Neural progenitor cell (in vitro differentiated cells): Measurements from ENCODE around the gene CRB3. TPM values are rescaled to one million over a fixed set of nuclear protein-coding genes. Genes with fewer than 3 reads are reported as not detected.

Source experiments
- DNase-seq: peaks from one replicate; pipeline ENCODE4 v3.0.0-alpha.2; 2016; ENCODE audit warnings: low spot score
- H2AFZ ChIP-seq: fragments of 200-600 bp; sonication (generic); replicated peaks from 2 replicates; pipeline ENCODE4 v1.6.1; 2016; ENCODE audit warnings: antibody characterized with exemption
- H3F3A ChIP-seq: fragments of 200-600 bp; sonication (generic); 2 replicates; pipeline ENCODE4 v1.6.1; 2016; ENCODE audit warnings: antibody characterized with exemption, low read depth
- H3K27ac ChIP-seq: fragments of 200-600 bp; sonication (generic); 2 replicates; pipeline ENCODE4 v1.5.1; 2016; ENCODE audit warnings: mild to moderate bottlenecking
- H3K27me3 ChIP-seq: fragments of 200-600 bp; sonication (generic); 2 replicates; pipeline ENCODE4 v1.6.1; 2016; ENCODE audit warnings: mild to moderate bottlenecking, moderate library complexity
- H3K36me3 ChIP-seq: fragments of 200-600 bp; sonication (generic); 2 replicates; pipeline ENCODE4 v1.5.1; 2016
- H3K4me1 ChIP-seq: fragments of 200-600 bp; sonication (generic); 2 replicates; pipeline ENCODE4 v1.6.1; 2016; ENCODE audit warnings: mixed run types
- H3K4me2 ChIP-seq: fragments of 200-600 bp; sonication (generic); 2 replicates; pipeline ENCODE4 v1.6.1; 2016
- H3K4me3 ChIP-seq: fragments of 200-600 bp; sonication (generic); 2 replicates; pipeline ENCODE4 v1.5.1; 2016
- H3K79me2 ChIP-seq: fragments of 200-600 bp; sonication (generic); 2 replicates; pipeline ENCODE4 v1.6.1; 2016; ENCODE audit warnings: low read depth
- H3K9ac ChIP-seq: fragments of 200-600 bp; sonication (generic); 2 replicates; pipeline ENCODE4 v1.6.1; 2016
- H3K9me3 ChIP-seq: fragments of 200-600 bp; sonication (generic); 2 replicates; pipeline ENCODE4 v1.5.1; 2016; ENCODE audit warnings: low read depth
- H4K20me1 ChIP-seq: fragments of 200-600 bp; sonication (generic); 2 replicates; pipeline ENCODE4 v1.6.1; 2016; ENCODE audit warnings: low read depth
- H3K27ac Mint-ChIP-seq: 3 replicates; pipeline ENCODE4 v1.8.0; 2021; ENCODE audit warnings: mixed read lengths
- H3K27me3 Mint-ChIP-seq: 2 replicates; pipeline ENCODE4 v1.8.0; 2022; ENCODE audit warnings: low read depth, mild to moderate bottlenecking, inconsistent platforms, moderate library complexity, mixed read lengths; ENCODE audit not compliant: insufficient read depth
- H3K36me3 Mint-ChIP-seq: 3 replicates; pipeline ENCODE4 v1.8.0; 2021; ENCODE audit warnings: mixed read lengths
- H3K4me1 Mint-ChIP-seq: 3 replicates; pipeline ENCODE4 v1.8.0; 2021; ENCODE audit warnings: mixed read lengths
- H3K4me3 Mint-ChIP-seq: 3 replicates; pipeline ENCODE4 v1.8.0; 2021; ENCODE audit warnings: mild to moderate bottlenecking, moderate library complexity, mixed read lengths
- H3K9me3 Mint-ChIP-seq: 3 replicates; pipeline ENCODE4 v1.8.0; 2020; ENCODE audit warnings: mixed read lengths
- EZH2 ChIP-seq: fragments of 200-600 bp; sonication (generic); IDR thresholded peaks from 2 replicates; pipeline ENCODE4 v1.6.1; 2017; ENCODE audit warnings: antibody characterized with exemption, mild to moderate bottlenecking, moderate library complexity
- EZH2phosphoT487 ChIP-seq: fragments of 200-600 bp; sonication (generic); IDR thresholded peaks from 2 replicates; pipeline ENCODE4 v1.6.1; 2017; ENCODE audit warnings: antibody characterized with exemption
- total RNA-seq: library from RNA; depleted of rRNA; stranded (reverse); fragments of >200 nt; gene quantifications from 2 replicates; pipeline ENCODE4 v1.2.3, GENCODE V29; 2015; ENCODE audit warnings: low replicate concordance
- TF ChIP-seq, protein P1 (sequence below): fragments of 200-600 bp; sonication (generic); IDR thresholded peaks from 2 replicates; pipeline ENCODE4 v1.5.1; 2017; ENCODE audit warnings: antibody characterized with exemption, mild to moderate bottlenecking

The CRB3 gene
- total RNA-seq, 1 donor from 2014 or later: 1.3 TPM

- H3K27ac ChIP-seq: no peak overlapping the region
- H3K36me3 Mint-ChIP-seq: peaks cover 16% of the 10 kb centered on the region
These were observed 42.7 kb upstream of the CRB3 start for GRCh38 chr19:6421075-6422014.

DNA sequence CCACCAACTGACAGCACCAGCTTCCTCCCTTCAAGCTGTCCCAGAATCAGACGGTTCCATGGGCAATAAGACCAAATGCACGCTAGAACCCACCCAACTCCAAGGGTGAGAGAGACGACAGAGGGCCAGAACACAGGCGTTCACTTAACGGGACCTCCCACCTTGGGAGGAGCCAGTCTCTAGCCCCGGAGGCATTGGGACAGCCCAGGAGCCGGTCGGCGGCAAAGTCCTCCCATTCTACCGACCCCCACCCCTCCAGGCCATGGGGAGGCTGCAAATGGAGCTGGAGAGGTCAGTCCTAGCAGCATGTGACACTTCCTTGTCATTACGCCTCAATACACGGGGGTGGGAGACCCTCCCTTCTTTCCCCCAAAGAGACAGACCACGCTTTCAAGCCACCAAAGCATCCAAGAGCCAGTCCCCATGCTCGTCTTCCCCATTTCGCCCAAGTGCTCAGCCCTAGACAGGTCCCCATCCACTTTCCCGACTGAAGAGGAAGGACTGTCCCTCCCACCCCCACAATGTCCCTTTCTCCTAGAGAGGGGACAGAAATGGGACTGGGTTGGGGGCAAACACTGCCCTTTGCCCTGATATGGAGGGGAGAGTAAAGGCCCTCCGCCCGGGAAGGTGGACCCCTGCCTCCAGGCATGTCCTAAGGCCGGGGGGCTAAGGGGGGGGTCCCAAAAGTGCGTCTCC is 40.4 kb upstream of the CRB3 start:
- peak overlapping the region; percentile 96 for H3K4me3 Mint-ChIP-seq
- no peak for TF ChIP-seq EZH2phosphoT487
- TF ChIP-seq, protein P1, sequence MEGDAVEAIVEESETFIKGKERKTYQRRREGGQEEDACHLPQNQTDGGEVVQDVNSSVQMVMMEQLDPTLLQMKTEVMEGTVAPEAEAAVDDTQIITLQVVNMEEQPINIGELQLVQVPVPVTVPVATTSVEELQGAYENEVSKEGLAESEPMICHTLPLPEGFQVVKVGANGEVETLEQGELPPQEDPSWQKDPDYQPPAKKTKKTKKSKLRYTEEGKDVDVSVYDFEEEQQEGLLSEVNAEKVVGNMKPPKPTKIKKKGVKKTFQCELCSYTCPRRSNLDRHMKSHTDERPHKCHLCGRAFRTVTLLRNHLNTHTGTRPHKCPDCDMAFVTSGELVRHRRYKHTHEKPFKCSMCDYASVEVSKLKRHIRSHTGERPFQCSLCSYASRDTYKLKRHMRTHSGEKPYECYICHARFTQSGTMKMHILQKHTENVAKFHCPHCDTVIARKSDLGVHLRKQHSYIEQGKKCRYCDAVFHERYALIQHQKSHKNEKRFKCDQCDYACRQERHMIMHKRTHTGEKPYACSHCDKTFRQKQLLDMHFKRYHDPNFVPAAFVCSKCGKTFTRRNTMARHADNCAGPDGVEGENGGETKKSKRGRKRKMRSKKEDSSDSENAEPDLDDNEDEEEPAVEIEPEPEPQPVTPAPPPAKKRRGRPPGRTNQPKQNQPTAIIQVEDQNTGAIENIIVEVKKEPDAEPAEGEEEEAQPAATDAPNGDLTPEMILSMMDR: no peak
- no peak for TF ChIP-seq EZH2
- peak overlapping the region; percentile 37 for H3K27ac Mint-ChIP-seq
- no peaks in the 10 kb centered on the region for H3K27me3 ChIP-seq
- peak overlapping the region; percentile 84 for H3K9ac ChIP-seq
- no peaks in the 10 kb centered on the region for H3K9me3 Mint-ChIP-seq
- no peak overlapping the region for H2AFZ ChIP-seq
- H3K36me3 ChIP-seq: no peaks in the 10 kb centered on the region
- peaks cover 56% of the 10 kb centered on the region for H3K79me2 ChIP-seq
- H3K4me2 ChIP-seq: peak overlapping the region; percentile 82
- DNase-seq: peak; percentile 75
- H3F3A ChIP-seq: peaks cover 8% of the 10 kb centered on the region
- H3K9me3 ChIP-seq: no peaks in the 10 kb centered on the region
- peaks cover 28% of the 10 kb centered on the region for H3K4me1 Mint-ChIP-seq
- H3K4me3 ChIP-seq: peak overlapping the region; percentile 71
- no peak overlapping the region for H3K27ac ChIP-seq
- H4K20me1 ChIP-seq: peaks cover 55% of the 10 kb centered on the region
- H3K4me1 ChIP-seq: peaks cover 13% of the 10 kb centered on the region
- H3K36me3 Mint-ChIP-seq: peaks cover 14% of the 10 kb centered on the region
- H3K27me3 Mint-ChIP-seq: peaks cover 11% of the 10 kb centered on the region

More at GRCh38 chr19:6421075-6422014, 42.7 kb upstream of the CRB3 start:
- Histone ChIP-seq H3K9me3 (no peaks in the 10 kb centered on the region), H3K4me1 (peaks cover 13% of the 10 kb centered on the region), H3F3A (peaks cover 18% of the 10 kb centered on the region), H2AFZ (no peak overlapping the region), H3K9ac (peak overlapping the region; percentile 47), H3K79me2 (peaks cover 74% of the 10 kb centered on the region), H3K36me3 (no peaks in the 10 kb centered on the region), H3K4me3 (no peak overlapping the region), H3K27me3 (no peaks in the 10 kb centered on the region), H3K4me2 (peak overlapping the region; percentile 82), H4K20me1 (peaks cover 78% of the 10 kb centered on the region)
- no peak for DNase-seq
- Mint-ChIP-seq H3K4me1 (peaks cover 28% of the 10 kb centered on the region), H3K27me3 (peaks cover 14% of the 10 kb centered on the region), H3K4me3 (peak overlapping the region; percentile 48), H3K9me3 (no peaks in the 10 kb centered on the region), H3K27ac (no peak overlapping the region)
- TF ChIP-seq EZH2 (no peak), EZH2phosphoT487 (no peak)
- TF ChIP-seq, protein P1: no peak

DNA sequence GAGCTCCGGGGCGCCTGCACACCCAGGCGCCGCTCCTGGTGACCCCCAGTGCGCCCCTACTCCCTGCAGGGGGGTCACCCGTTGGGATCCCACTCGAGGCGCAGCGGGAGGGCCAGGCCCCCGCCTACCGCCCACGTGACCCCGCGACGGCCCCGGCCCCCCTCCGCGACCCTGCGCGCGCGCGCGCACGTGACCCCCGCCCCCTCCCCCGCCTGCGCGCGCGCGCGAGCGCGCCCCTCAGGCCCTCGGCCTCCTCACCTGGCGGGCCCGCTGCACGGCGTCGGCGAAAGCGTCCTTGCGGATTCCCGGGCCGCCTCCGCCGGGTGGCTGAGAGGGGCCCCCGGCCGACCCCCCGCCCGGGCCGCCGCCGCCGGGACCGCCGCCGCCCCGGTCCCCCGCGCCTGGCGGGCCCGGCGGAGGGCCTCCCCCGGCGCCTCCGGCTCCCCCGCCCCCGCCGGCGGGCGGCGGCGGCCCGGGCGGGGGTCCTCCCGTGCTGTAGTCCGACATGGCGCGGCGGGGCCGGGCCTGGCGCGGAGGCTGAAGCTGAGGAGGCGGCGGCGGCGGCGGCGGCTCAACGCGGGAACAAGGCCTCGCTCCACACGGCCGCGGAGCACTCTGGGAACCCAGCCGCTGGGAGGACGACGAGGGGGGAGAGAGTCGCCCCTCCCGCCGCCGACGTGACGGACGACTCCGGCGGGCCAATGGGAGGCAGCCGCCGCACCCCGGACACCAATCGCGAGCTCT is 39.7 kb upstream of the CRB3 start, which contains the start of gene KHSRP:
Gene KHSRP, minus strand, starts transcription at position 617 of the 744 bp plus-strand sequence. Its CDS starts 110 bp downstream, at position 507.
- peak; percentile 67 for DNase-seq
- H3K9me3 ChIP-seq: no peaks in the 10 kb centered on the region
- H3K4me1 ChIP-seq: peaks cover 13% of the 10 kb centered on the region
- Mint-ChIP-seq H3K36me3 (peaks cover 11% of the 10 kb centered on the region), H3K9me3 (no peaks in the 10 kb centered on the region), H3K27me3 (peaks cover 7% of the 10 kb centered on the region), H3K27ac (peak within 1 kb of the TSS; percentile 65), H3K4me3 (peak within 1 kb of the TSS; percentile 96), H3K4me1 (peaks cover 28% of the 10 kb centered on the region)
- H3K9ac ChIP-seq: peak within 1 kb of the TSS; percentile 84
- TF ChIP-seq EZH2phosphoT487 (no peak), EZH2 (no peak)
- TF ChIP-seq, protein P1: no peak
- H3K36me3 ChIP-seq: no peaks in the 10 kb centered on the region
- peaks cover 8% of the 10 kb centered on the region for H3F3A ChIP-seq
- peaks cover 3% of the 10 kb centered on the region for H3K27me3 ChIP-seq
- peaks cover 48% of the 10 kb centered on the region for H3K79me2 ChIP-seq
- peak within 1 kb of the TSS; percentile 82 for H3K4me2 ChIP-seq
- no peak within 1 kb of the TSS for H3K27ac ChIP-seq
- H2AFZ ChIP-seq: no peak within 1 kb of the TSS
- H3K4me3 ChIP-seq: peak within 1 kb of the TSS; percentile 71
- H4K20me1 ChIP-seq: peaks cover 48% of the 10 kb centered on the region
